ENCODE data around the gene RAB3C.

The RAB3C gene

GRCh38 chr5:58718269-58718978, 135.5 kb downstream of the RAB3C start:
- in situ Hi-C loops (cut with MboI; ENCODE audit: low sequenced_read_pairs), result no loop called here

- in situ Hi-C loops (cut with MboI; ENCODE audit: low sequenced_read_pairs), result no loop called here
Observed at GRCh38 chr5:58722160-58722559, 139.3 kb downstream of the RAB3C start.

GRCh38 chr5:58724992-58725391, 142.1 kb downstream of the RAB3C start:
- in situ Hi-C loops (cut with MboI; ENCODE audit: low sequenced_read_pairs), result no loop called here

- in situ Hi-C loops (cut with MboI; ENCODE audit: low sequenced_read_pairs), result no loop called here
Observed at GRCh38 chr5:58731641-58732040, 148.8 kb downstream of the RAB3C start.

- in situ Hi-C loops (cut with MboI; ENCODE audit: low sequenced_read_pairs), result no loop called here
Observed at GRCh38 chr5:58735637-58736036, 152.8 kb downstream of the RAB3C start.

- in situ Hi-C loops (cut with MboI; ENCODE audit: low sequenced_read_pairs), result no loop called here
Observed at GRCh38 chr5:58736214-58736613, 153.3 kb downstream of the RAB3C start.

GRCh38 chr5:58737671-58738070, 154.8 kb downstream of the RAB3C start:
- in situ Hi-C loops (cut with MboI; ENCODE audit: low sequenced_read_pairs), result no loop called here

- in situ Hi-C loops (cut with MboI; ENCODE audit: low sequenced_read_pairs), result no loop called here
Observed at GRCh38 chr5:58738336-58738735, 155.5 kb downstream of the RAB3C start.

GRCh38 chr5:58739051-58739450, 156.2 kb downstream of the RAB3C start:
- in situ Hi-C loops (cut with MboI; ENCODE audit: low sequenced_read_pairs), result no loop called here

GRCh38 chr5:58740956-58741355, 158.1 kb downstream of the RAB3C start:
- in situ Hi-C loops (cut with MboI; ENCODE audit: low sequenced_read_pairs), result no loop called here

- in situ Hi-C loops (cut with MboI; ENCODE audit: low sequenced_read_pairs), result no loop called here
Observed at GRCh38 chr5:58745350-58745749, 162.5 kb downstream of the RAB3C start.

- in situ Hi-C loops (cut with MboI; ENCODE audit: low sequenced_read_pairs), result no loop called here
Observed at GRCh38 chr5:58746321-58746720, 163.4 kb downstream of the RAB3C start.

GRCh38 chr5:58750036-58750435, 167.2 kb downstream of the RAB3C start:
- in situ Hi-C loops (cut with MboI; ENCODE audit: low sequenced_read_pairs), result no loop called here

GRCh38 chr5:58751222-58751837, 168.5 kb downstream of the RAB3C start:
- in situ Hi-C loops (cut with MboI; ENCODE audit: low sequenced_read_pairs), result no loop called here

- in situ Hi-C loops (cut with MboI; ENCODE audit: low sequenced_read_pairs), result no loop called here
Observed at GRCh38 chr5:58752104-58752503, 169.2 kb downstream of the RAB3C start.

- in situ Hi-C loops (cut with MboI; ENCODE audit: low sequenced_read_pairs), result no loop called here
Observed at GRCh38 chr5:58753446-58753845, 170.6 kb downstream of the RAB3C start.

GRCh38 chr5:58754250-58754649, 171.4 kb downstream of the RAB3C start:
- in situ Hi-C loops (cut with MboI; ENCODE audit: low sequenced_read_pairs), result no loop called here

- in situ Hi-C loops (cut with MboI; ENCODE audit: low sequenced_read_pairs), result no loop called here
Observed at GRCh38 chr5:58755397-58755796, 172.5 kb downstream of the RAB3C start.

GRCh38 chr5:58759745-58760144, 176.9 kb downstream of the RAB3C start:
- in situ Hi-C loops (cut with MboI; ENCODE audit: low sequenced_read_pairs), result no loop called here

GRCh38 chr5:58760222-58760621, 177.3 kb downstream of the RAB3C start:
- in situ Hi-C loops (cut with MboI; ENCODE audit: low sequenced_read_pairs), result no loop called here

- in situ Hi-C loops (cut with MboI; ENCODE audit: low sequenced_read_pairs), result no loop called here
Observed at GRCh38 chr5:58761407-58761806, 178.5 kb downstream of the RAB3C start.

- in situ Hi-C loops (cut with MboI; ENCODE audit: low sequenced_read_pairs), result no loop called here
Observed at GRCh38 chr5:58763390-58763789, 180.5 kb downstream of the RAB3C start.

- in situ Hi-C loops (cut with MboI; ENCODE audit: low sequenced_read_pairs), result no loop called here
Observed at GRCh38 chr5:58764199-58764598, 181.3 kb downstream of the RAB3C start.

Measured in HL-60/S4 (cell line).